Neural crest cell (in vitro differentiated cells): ENCODE data around the gene ANO5. TPM values are rescaled to one million over a fixed set of nuclear protein-coding genes. Genes with fewer than 3 reads are reported as not detected.

Experiments
- DNase-seq: peaks from one replicate; pipeline ENCODE4 v3.0.0; 2021; ENCODE audit warnings: low read depth, mixed read lengths, low spot score
- H3K27ac Mint-ChIP-seq: one replicate; pipeline ENCODE4 v1.8.0; 2021; ENCODE audit warnings: mild to moderate bottlenecking, mixed read lengths; ENCODE audit not compliant: unreplicated experiment
- H3K27me3 Mint-ChIP-seq: 2 replicates; pipeline ENCODE4 v1.8.0; 2021; ENCODE audit warnings: low read depth, mild to moderate bottlenecking, mixed read lengths
- H3K36me3 Mint-ChIP-seq: 2 replicates; pipeline ENCODE4 v1.8.0; 2021; ENCODE audit warnings: low read depth, mild to moderate bottlenecking, mixed read lengths
- H3K4me1 Mint-ChIP-seq: 2 replicates; pipeline ENCODE4 v1.8.0; 2021; ENCODE audit warnings: mixed read lengths
- H3K4me3 Mint-ChIP-seq: one replicate; pipeline ENCODE4 v1.8.0; 2021; ENCODE audit warnings: mild to moderate bottlenecking, mixed read lengths
- H3K9me3 Mint-ChIP-seq: 2 replicates; pipeline ENCODE4 v1.8.0; 2021; ENCODE audit warnings: mixed read lengths
- CTCF ChIP-seq: fragments of 200-600 bp; sonication (generic); conservative IDR thresholded peaks from 2 replicates; pipeline ENCODE4 v1.5.0; 2021; ENCODE audit warnings: antibody characterized with exemption, mild to moderate bottlenecking
- total RNA-seq: library from RNA; stranded (reverse); gene quantifications from 2 replicates; pipeline ENCODE4 v1.2.1, GENCODE V29; 2021

ANO5 gene
- total RNA-seq, 1 donor from 2014 or later, result 3.4 TPM

GRCh38 chr11:22193348-22194051 is 615 bp downstream of the ANO5 start:
- Mint-ChIP-seq H3K4me3 (peak overlapping the region; percentile 98), H3K9me3 (no peaks in the 10 kb centered on the region), H3K27ac (no peak overlapping the region), H3K4me1 (peaks cover 19% of the 10 kb centered on the region), H3K27me3 (peaks cover 27% of the 10 kb centered on the region), H3K36me3 (no peaks in the 10 kb centered on the region)
- no peak for TF ChIP-seq CTCF
- DNase-seq, result peak; percentile 29

- Mint-ChIP-seq H3K4me3 (peak overlapping the region; percentile 98), H3K27me3 (peaks cover 27% of the 10 kb centered on the region)
Observed at GRCh38 chr11:22194306-22194705, 1.4 kb downstream of the ANO5 start.

GRCh38 chr11:22194907-22195306 is 2.0 kb downstream of the ANO5 start:
- Mint-ChIP-seq H3K27ac (no peak overlapping the region), H3K4me3 (peak overlapping the region; percentile 98), H3K36me3 (no peaks in the 10 kb centered on the region)

More at GRCh38 chr11:22194306-22194705, 1.4 kb downstream of the ANO5 start:
- TF ChIP-seq CTCF, result no peak
- Mint-ChIP-seq H3K4me1 (peaks cover 19% of the 10 kb centered on the region), H3K27ac (no peak overlapping the region), H3K9me3 (no peaks in the 10 kb centered on the region), H3K36me3 (no peaks in the 10 kb centered on the region)
- DNase-seq, result no peak

GRCh38 chr11:22197139-22198005 is 4.5 kb downstream of the ANO5 start:
- Mint-ChIP-seq H3K36me3 (no peaks in the 10 kb centered on the region), H3K27ac (no peak overlapping the region), H3K4me1 (peaks cover 15% of the 10 kb centered on the region), H3K4me3 (no peak overlapping the region), H3K9me3 (no peaks in the 10 kb centered on the region), H3K27me3 (peaks cover 17% of the 10 kb centered on the region)
- no peak for DNase-seq
- TF ChIP-seq CTCF, result no peak

More at GRCh38 chr11:22194907-22195306, 2.0 kb downstream of the ANO5 start:
- no peak for DNase-seq
- Mint-ChIP-seq H3K4me1 (peaks cover 19% of the 10 kb centered on the region), H3K9me3 (no peaks in the 10 kb centered on the region), H3K27me3 (peaks cover 27% of the 10 kb centered on the region)
- TF ChIP-seq CTCF, result peak; percentile 45

GRCh38 chr11:22199243-22199642 is 6.4 kb downstream of the ANO5 start:
- Mint-ChIP-seq H3K27me3 (peaks cover 6% of the 10 kb centered on the region), H3K27ac (no peak overlapping the region), H3K4me1 (peaks cover 6% of the 10 kb centered on the region), H3K36me3 (no peaks in the 10 kb centered on the region), H3K4me3 (no peak overlapping the region), H3K9me3 (no peaks in the 10 kb centered on the region)
- TF ChIP-seq CTCF, result no peak
- DNase-seq, result no peak
